Adrenal gland (tissue), 12 donors: Measurements from ENCODE around the gene ELOVL7. TPM values are rescaled to one million over a fixed set of nuclear protein-coding genes. Genes with fewer than 3 reads are reported as not detected.

Experiments
- DNase-seq, 7 donors: peaks; one replicate each; pipeline ENCODE4 v3.0.0-alpha.2; 2019 to 2020
- H3K27ac ChIP-seq, 5 donors: fragments of 200-600 bp; sonication (generic) in 4 of 5; 1 replicate in 3 of 5; 2 replicates in 2 of 5; pipeline versions ENCODE4 v1.5.1 to v1.8.0; 2016 to 2020; ENCODE audit warnings: mild to moderate bottlenecking in 1 of 5
- H3K27me3 ChIP-seq: fragments of 200-600 bp; 2 replicates; pipeline ENCODE4 v1.8.0; 2021
- H3K36me3 ChIP-seq, 2 donors: fragments of 200-600 bp; replicated peaks in 1 of 2; 1 replicate in 1 of 2; 2 replicates in 1 of 2; pipeline versions ENCODE4 v1.5.1 to v1.8.0; 2018 to 2022
- H3K4me1 ChIP-seq, 2 donors: fragments of 200-600 bp; replicated peaks in 1 of 2; 1 replicate in 1 of 2; 2 replicates in 1 of 2; pipeline versions ENCODE4 v1.5.1 to v1.8.0; 2018 to 2021
- H3K4me3 ChIP-seq, 4 donors: fragments of 200-600 bp; sonication (generic) in 3 of 4; one replicate each; pipeline ENCODE4 v1.5.1; 2016 to 2018
- H3K9me3 ChIP-seq, 3 donors: fragments of 200-600 bp; sonication (generic) in 1 of 3; replicated peaks in 1 of 3; 1 replicate in 2 of 3; 2 replicates in 1 of 3; pipeline versions ENCODE4 v1.5.1 to v1.8.0; 2016 to 2021
- CTCF ChIP-seq, 6 experiments: fragments of 450-650 bp in 4 of 6; fragments of 200-600 bp in 2 of 6; sonication (generic) in 1 of 6; IDR thresholded peaks; 1 replicate in 5 of 6; 2 replicates in 1 of 6; pipeline versions ENCODE4 v1.5.1 to v1.8.0; 2016 to 2021; ENCODE audit warnings: antibody characterized with exemption in 6 of 6, mild to moderate bottlenecking in 2 of 6, moderate library complexity in 1 of 6
- POLR2A ChIP-seq, 2 donors: fragments of 450-650 bp; IDR thresholded peaks; one replicate each; pipeline ENCODE4 v1.6.1; 2017; ENCODE audit warnings: antibody characterized with exemption in 2 of 2, mild to moderate bottlenecking in 2 of 2, moderate library complexity in 1 of 2
- WGBS, 4 donors: extraction: QIAGEN DNeasy Blood & Tissue Kit in 2 of 4; methylation state at CpG; one replicate each; pipeline versions ENCODE4 v1.1.5 to v1.1.7; 2013 to 2017; 5-methylcytosine and 5-hydroxymethylcytosine counted together
- intact Hi-C, 2 donors: fragments of 100-400 bp; cut with DNase I; formaldehyde crosslinking; loops; one replicate each; pipeline versions ENCODE4 v1.14.1 to v1.15.0; 2022 to 2023
- polyA plus RNA-seq, 3 donors: library from polyadenylated mRNA; stranded (reverse); fragments of 200-250 nt in 2 of 3; fragments of 350-450 nt in 1 of 3; fragmentation: Illumina TruSeq in 1 of 3; extraction: RNeasy Lipid Tissue Mini Kit (QIAGEN cat#74804) in 1 of 3; gene quantifications; one replicate each; pipeline ENCODE4 v1.2.3, GENCODE V29; 2013 to 2014
- total RNA-seq, 9 donors: library from RNA; depleted of rRNA in 4 of 9; stranded (reverse); fragments of >200 nt in 4 of 9; fragments of 120-200 nt in 1 of 9; fragmentation: NEBNext Ultra II Directional in 1 of 9; extraction: Animal tissue kit (Norgen Biotek cat#: 25700) in 1 of 9; gene quantifications; one replicate each; pipeline versions ENCODE4 v1.1.0 to v1.2.4, GENCODE V29; 2013 to 2023
- donor health status: healthy with polysubstance abuse.
- donor health status: Bipolar disorder and iron deficiency.
- donor health status: DM: yes; HTN: yes; CAD: no.
- donor health status: DM: no; HTN: no; CAD: no.
- donor health status: DM: no; HTN: no; CAD: no.
- donor health status: DM: yes; HTN: yes; CAD: no.

Gene ELOVL7
- total and polyA plus RNA-seq, 12 donors, result 0.88 to 5.1 (median 3.0) TPM

- no peak for TF ChIP-seq CTCF (IDR thresholded peaks at IDR 0.05)
- TF ChIP-seq POLR2A (IDR thresholded peaks at IDR 0.05), result no peak
- Histone ChIP-seq H3K36me3 (no peaks in the 10 kb centered on the region), H3K9me3 (no peaks in the 10 kb centered on the region), H3K4me1 (no peaks in the 10 kb centered on the region), H3K4me3 (no peak overlapping the region), H3K27me3 (no peaks in the 10 kb centered on the region), H3K27ac (no peak overlapping the region)
- 87 to 90% (median 89%) methylated on average over 2 of the region's 2 CpGs for WGBS, 4 donors
- intact Hi-C loops, result no loop called here
- no peak for DNase-seq
Measured at GRCh38 chr5:60794691-60795090, 49.4 kb downstream of the ELOVL7 start.

- intact Hi-C loops, result no loop called here
- 86 to 89% (median 88%) methylated on average over 2 of the region's 2 CpGs for WGBS, 4 donors
- H3K4me1 ChIP-seq, result no peaks in the 10 kb centered on the region
- H3K4me3 ChIP-seq, result no peak overlapping the region
- H3K27ac ChIP-seq, result no peak overlapping the region
- H3K27me3 ChIP-seq, result no peaks in the 10 kb centered on the region
- TF ChIP-seq CTCF (IDR thresholded peaks at IDR 0.05) (no peak), POLR2A (IDR thresholded peaks at IDR 0.05) (no peak)
- DNase-seq, result no peak
- H3K9me3 ChIP-seq, result no peaks in the 10 kb centered on the region
- no peaks in the 10 kb centered on the region for H3K36me3 ChIP-seq
Measured at GRCh38 chr5:60792438-60792837, 51.6 kb downstream of the ELOVL7 start.

DNA sequence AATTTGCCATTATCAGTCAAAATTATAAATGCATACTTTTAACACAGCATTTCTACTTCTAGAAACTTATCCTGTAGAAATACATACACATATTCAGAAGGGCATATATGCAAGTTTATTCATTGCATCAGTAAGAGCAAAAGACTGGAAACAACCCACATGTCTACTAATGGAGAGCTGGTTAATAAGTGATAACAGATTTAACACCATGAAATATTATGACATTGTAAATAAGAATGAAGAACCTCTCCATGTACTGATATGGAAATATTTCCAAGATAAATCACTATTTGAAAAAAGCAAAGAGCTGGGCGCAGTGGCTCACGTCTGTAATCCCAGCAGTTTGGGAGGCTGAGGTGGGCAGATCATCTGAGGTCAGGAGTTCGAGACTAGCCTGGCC lies 54.5 kb downstream of the ELOVL7 start:
- no peaks in the 10 kb centered on the region for H3K4me1 ChIP-seq
- intact Hi-C loops, result no loop called here
- DNase-seq, result no peak
- no peak for TF ChIP-seq CTCF (IDR thresholded peaks at IDR 0.05)
- no peak for TF ChIP-seq POLR2A (IDR thresholded peaks at IDR 0.05)
- no peaks in the 10 kb centered on the region for H3K9me3 ChIP-seq
- no peaks in the 10 kb centered on the region for H3K36me3 ChIP-seq
- H3K27me3 ChIP-seq, result no peaks in the 10 kb centered on the region
- WGBS, 4 donors, result 66 to 82% (median 76%) methylated on average over 3 of the region's 3 CpGs
- H3K27ac ChIP-seq, result no peak overlapping the region
- no peak overlapping the region for H3K4me3 ChIP-seq

DNA sequence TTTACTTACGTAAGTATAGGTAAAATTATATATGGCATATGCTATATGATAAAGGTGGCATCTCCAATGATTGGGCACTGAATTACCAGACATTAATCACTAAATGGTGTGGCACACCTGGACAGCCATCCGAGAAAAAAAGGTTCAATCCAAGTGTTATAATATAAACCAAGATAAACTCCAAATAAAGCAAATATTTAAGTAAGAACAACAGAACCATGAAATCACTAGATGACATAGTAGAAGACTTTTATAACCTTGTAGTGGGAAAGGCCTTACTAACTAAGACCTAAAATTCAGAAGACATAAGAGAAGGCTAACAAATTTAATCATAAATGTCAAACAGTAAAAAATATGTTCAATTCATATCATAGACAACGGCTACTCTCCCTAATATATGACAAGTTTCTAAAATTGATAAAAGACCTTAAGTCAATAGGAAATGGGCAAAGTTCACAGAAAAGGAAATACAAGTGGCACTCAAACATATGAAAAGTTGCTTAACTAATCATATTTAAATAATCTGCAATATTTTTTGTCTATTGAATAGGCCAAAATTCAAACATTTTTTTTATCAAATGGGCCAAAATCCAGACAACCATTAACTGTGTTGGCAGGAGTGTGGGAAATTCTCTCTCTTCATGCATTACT lies 55.1 kb downstream of the ELOVL7 start:
- no peaks in the 10 kb centered on the region for H3K36me3 ChIP-seq
- no peaks in the 10 kb centered on the region for H3K4me1 ChIP-seq
- no peak overlapping the region for H3K4me3 ChIP-seq
- TF ChIP-seq POLR2A (IDR thresholded peaks at IDR 0.05), result no peak
- TF ChIP-seq CTCF (IDR thresholded peaks at IDR 0.05), result no peak
- DNase-seq, result no peak
- H3K9me3 ChIP-seq, result no peaks in the 10 kb centered on the region
- H3K27me3 ChIP-seq, result no peaks in the 10 kb centered on the region
- no peak overlapping the region for H3K27ac ChIP-seq
- intact Hi-C loops, result no loop called here
- 75 to 93% (median 82%) methylated on average over 3 of the region's 3 CpGs for WGBS, 4 donors
